OCI-LY3 (cell line): ENCODE measurements around the gene ASMTL.

Experiments used
- CTCF ChIP-seq: fragments of 200-600, 300-600 bp; sonication (generic); IDR thresholded peaks from 2 replicates; pipeline ENCODE4 v1.5.1; 2014; ENCODE audit warnings: antibody characterized with exemption, low read length, low read depth
- EZH2phosphoT487 ChIP-seq: fragments of 200-600 bp; shearing (Covaris generic); IDR thresholded peaks from 2 replicates; pipeline ENCODE4 v1.6.1; 2018; ENCODE audit warnings: antibody characterized with exemption, mixed run types, low read depth

- TF ChIP-seq CTCF (no peak), EZH2phosphoT487 (no peak)
Measured at GRCh38 chrX:1400742-1401471, 51.8 kb downstream of the ASMTL start.
